H1 (cell line): ENCODE results near the gene FCMR. TPM values are rescaled to one million over a fixed set of nuclear protein-coding genes. Genes with fewer than 3 reads are reported as not detected.

Source experiments
- CTCF ChIA-PET: fragments of 300-600 bp; sonication (Branson Sonifier 250); formaldehyde crosslinking; loops from one replicate; lab custom pipeline; 2021; ENCODE audit not compliant: partially characterized antibody; lab: Charles Lee
- POLR2A ChIA-PET: fragments of 300-600 bp; sonication (Branson Sonifier 250); formaldehyde crosslinking; loops from one replicate; lab custom pipeline; 2021; ENCODE audit warnings: inconsistent platforms; ENCODE audit not compliant: partially characterized antibody; lab: Charles Lee
- DNase-seq, 2 experiments: peaks; one replicate each; pipeline versions ENCODE4 v3.0.0 to v3.0.0-alpha.2; 2010 to 2022; ENCODE audit warnings: low spot score in 2 of 2, low read depth in 1 of 2, mixed read lengths in 1 of 2
- FAIRE-seq: peaks from 2 replicates; lab custom pipeline; 2011; peaks lifted over from hg19 to GRCh38; lab: Jason Lieb, UNC
- H2AFZ ChIP-seq: 2 replicates; pipeline ENCODE4 v1.8.1; 2012; ENCODE audit warnings: low read length, inconsistent platforms
- H2AK5ac ChIP-seq: 2 replicates; pipeline ENCODE4 v1.6.1; 2013; ENCODE audit warnings: low read depth, low read length
- H2BK120ac ChIP-seq: replicated peaks from 2 replicates; pipeline ENCODE3; 2013; ENCODE audit warnings: low read depth, low read length, inconsistent platforms
- H2BK12ac ChIP-seq: 2 replicates; pipeline ENCODE4 v1.6.1; 2013; ENCODE audit warnings: low read depth, low read length
- H2BK15ac ChIP-seq: 2 replicates; pipeline ENCODE4 v1.6.1; 2013; ENCODE audit warnings: low read length
- H2BK20ac ChIP-seq: 2 replicates; pipeline ENCODE4 v1.6.1; 2013; ENCODE audit warnings: low read length
- H2BK5ac ChIP-seq: 2 replicates; pipeline ENCODE4 v1.6.1; 2013; ENCODE audit warnings: low read depth, low read length
- H3K14ac ChIP-seq: 2 replicates; pipeline ENCODE4 v1.6.1; 2013; ENCODE audit warnings: inconsistent platforms; ENCODE audit not compliant: insufficient read length
- H3K18ac ChIP-seq: 2 replicates; pipeline ENCODE4 v1.6.1; 2013; ENCODE audit warnings: low read length; ENCODE audit errors: extremely low read depth
- H3K23ac ChIP-seq: 2 replicates; pipeline ENCODE4 v1.6.1; 2013; ENCODE audit warnings: inconsistent platforms; ENCODE audit not compliant: insufficient read length
- H3K23me2 ChIP-seq: 2 replicates; pipeline ENCODE4 v1.6.1; 2013; ENCODE audit warnings: low read depth, low read length
- H3K27ac ChIP-seq: 2 replicates; pipeline ENCODE4 v1.6.1; 2011; ENCODE audit warnings: low read depth, low read length, inconsistent platforms
- H3K27me3 ChIP-seq, 4 experiments: replicated peaks in 1 of 4; 1 replicate in 1 of 4; 2 replicates in 3 of 4; pipeline versions ENCODE4 v1.6.1 to v1.8.1; 2011 to 2013; ENCODE audit warnings: low read length in 3 of 4, mild to moderate bottlenecking in 3 of 4, inconsistent platforms in 2 of 4, mixed read lengths in 2 of 4, moderate library complexity in 1 of 4; ENCODE audit not compliant: control insufficient read depth in 3 of 4, insufficient read depth in 3 of 4; ENCODE audit errors: extremely low read depth in 1 of 4
- H3K36me3 ChIP-seq, 4 experiments: 2 replicates each; pipeline versions ENCODE4 v1.6.1 to v1.8.1; 2011 to 2013; ENCODE audit warnings: mild to moderate bottlenecking in 4 of 4, low read length in 3 of 4, moderate library complexity in 2 of 4, control low read depth in 1 of 4, inconsistent platforms in 1 of 4; ENCODE audit not compliant: insufficient read depth in 4 of 4, control insufficient read depth in 2 of 4
- H3K4ac ChIP-seq: replicated peaks from 2 replicates; pipeline ENCODE3; 2013; ENCODE audit warnings: low read length, low read depth, mixed read lengths, inconsistent platforms; ENCODE audit not compliant: insufficient read length
- H3K4me1 ChIP-seq, 4 experiments: replicated peaks in 1 of 4; 1 replicate in 1 of 4; 2 replicates in 3 of 4; pipeline versions ENCODE4 v1.6.1 to v1.8.1; 2011 to 2013; ENCODE audit warnings: low read length in 3 of 4, inconsistent platforms in 2 of 4, mixed read lengths in 1 of 4; ENCODE audit not compliant: insufficient read depth in 4 of 4, control insufficient read depth in 3 of 4
- H3K4me2 ChIP-seq, 2 experiments: 2 replicates each; pipeline versions ENCODE4 v1.6.1 to v1.8.1; 2011 to 2013; ENCODE audit warnings: low read depth in 2 of 2, low read length in 2 of 2, control low read depth in 1 of 2, inconsistent platforms in 1 of 2, mild to moderate bottlenecking in 1 of 2; ENCODE audit not compliant: insufficient read depth in 1 of 2
- H3K4me3 ChIP-seq, 4 experiments: fragments of 200-600, 300-600 bp in 1 of 4; sonication (generic), shearing (Covaris generic), sonication (Bioruptor Twin) in 1 of 4; 2 replicates each; pipeline versions ENCODE4 v1.5.1 to v1.8.1; 2011 to 2016; ENCODE audit warnings: low read length in 4 of 4, low read depth in 3 of 4, control low read depth in 2 of 4, inconsistent platforms in 2 of 4, mild to moderate bottlenecking in 2 of 4, mixed read lengths in 1 of 4, moderate library complexity in 1 of 4; ENCODE audit not compliant: insufficient read depth in 2 of 4; ENCODE audit errors: extremely low read depth in 1 of 4
- H3K56ac ChIP-seq: replicated peaks from 2 replicates; pipeline ENCODE3; 2013; ENCODE audit warnings: low read depth, mild to moderate bottlenecking, mixed read lengths, low read length, inconsistent platforms; ENCODE audit not compliant: insufficient read length
- H3K79me1 ChIP-seq: 2 replicates; pipeline ENCODE4 v1.6.1; 2013; ENCODE audit warnings: low read depth, low read length, control low read depth
- H3K79me2 ChIP-seq, 2 experiments: 2 replicates each; pipeline versions ENCODE4 v1.6.1 to v1.8.1; 2012 to 2013; ENCODE audit warnings: low read length in 2 of 2, mild to moderate bottlenecking in 2 of 2, inconsistent platforms in 1 of 2; ENCODE audit not compliant: insufficient read depth in 2 of 2, control insufficient read depth in 1 of 2
- H3K9ac ChIP-seq, 4 experiments: replicated peaks in 1 of 4; 1 replicate in 1 of 4; 2 replicates in 3 of 4; pipeline versions ENCODE4 v1.6.1 to v1.8.1; 2011 to 2013; ENCODE audit warnings: low read depth in 3 of 4, low read length in 3 of 4, control low read depth in 2 of 4, mild to moderate bottlenecking in 2 of 4, moderate library complexity in 2 of 4, inconsistent platforms in 1 of 4; ENCODE audit errors: extremely low read depth in 1 of 4
- H3K9me3 ChIP-seq, 2 experiments: 2 replicates each; pipeline versions ENCODE4 v1.6.1 to v1.8.1; 2012 to 2013; ENCODE audit warnings: mild to moderate bottlenecking in 2 of 2, moderate library complexity in 2 of 2, control low read depth in 1 of 2, inconsistent platforms in 1 of 2, low read depth in 1 of 2, low read length in 1 of 2, mixed read lengths in 1 of 2; ENCODE audit not compliant: insufficient read depth in 2 of 2
- H4K20me1 ChIP-seq, 2 experiments: replicated peaks in 1 of 2; 2 replicates each; pipeline versions ENCODE3 to v1.8.1; 2011 to 2013; ENCODE audit warnings: inconsistent platforms in 2 of 2, low read length in 2 of 2, mild to moderate bottlenecking in 1 of 2; ENCODE audit not compliant: insufficient read depth in 2 of 2, control insufficient read depth in 1 of 2
- H4K5ac ChIP-seq: 2 replicates; pipeline ENCODE4 v1.6.1; 2013; ENCODE audit warnings: low read length, low read depth, mixed read lengths, inconsistent platforms; ENCODE audit not compliant: insufficient read length
- H4K8ac ChIP-seq: 2 replicates; pipeline ENCODE4 v1.8.0; 2013; ENCODE audit warnings: mild to moderate bottlenecking, moderate library complexity, low read length, inconsistent platforms; ENCODE audit not compliant: insufficient read depth; ENCODE audit errors: extremely low read depth
- H4K91ac ChIP-seq: replicated peaks from 2 replicates; pipeline ENCODE3; 2013; ENCODE audit warnings: low read length, mixed read lengths, inconsistent platforms; ENCODE audit not compliant: insufficient read length
- ASH2L ChIP-seq: fragments of 200-600, 300-600 bp; sonication (generic); IDR thresholded peaks from one replicate; pipeline ENCODE4 v1.7.1; 2017; ENCODE audit warnings: low read length
- CEBPB ChIP-seq: IDR thresholded peaks from 2 replicates; pipeline ENCODE4 v1.6.1; 2012; ENCODE audit warnings: low read depth, low read length
- CTCF ChIP-seq, 3 experiments: IDR thresholded peaks; 1 replicate in 2 of 3; 2 replicates in 1 of 3; pipeline versions ENCODE4 v1.5.1 to v1.6.1; 2011; ENCODE audit warnings: low read length in 3 of 3, mild to moderate bottlenecking in 3 of 3, inconsistent platforms in 2 of 3, low read depth in 1 of 3, moderate library complexity in 1 of 3; ENCODE audit not compliant: insufficient read depth in 1 of 3; ENCODE audit errors: control extremely low read depth in 1 of 3
- KDM1A ChIP-seq: fragments of 200-600, 300-600 bp; sonication (generic); IDR thresholded peaks from 2 replicates; pipeline ENCODE4 v1.7.1; 2016; ENCODE audit warnings: mild to moderate bottlenecking, low read length, borderline replicate concordance
- KDM4A ChIP-seq: IDR thresholded peaks from one replicate; pipeline ENCODE4 v1.7.1; 2012; ENCODE audit warnings: low read depth, mild to moderate bottlenecking, moderate library complexity, low read length, inconsistent platforms; ENCODE audit not compliant: severe bottlenecking
- MAX ChIP-seq: IDR thresholded peaks from 2 replicates; pipeline ENCODE4 v1.6.1; 2012; ENCODE audit warnings: inconsistent platforms
- RAD21 ChIP-seq, 2 experiments: IDR thresholded peaks in 1 of 2; conservative IDR thresholded peaks in 1 of 2; 2 replicates each; pipeline ENCODE4 v1.6.1; 2011; ENCODE audit warnings: low read depth in 2 of 2, low read length in 2 of 2, improper control_type of control experiment in 1 of 2, inconsistent platforms in 1 of 2, mild to moderate bottlenecking in 1 of 2, moderate library complexity in 1 of 2
- SIN3A ChIP-seq, 2 experiments: IDR thresholded peaks in 1 of 2; conservative IDR thresholded peaks in 1 of 2; 2 replicates each; pipeline ENCODE4 v1.6.1; 2011 to 2012; ENCODE audit warnings: low read length in 2 of 2, improper control_type of control experiment in 1 of 2, low read depth in 1 of 2, mild to moderate bottlenecking in 1 of 2
- SP4 ChIP-seq: IDR thresholded peaks from 2 replicates; pipeline ENCODE4 v1.6.1; 2012; ENCODE audit warnings: low read length, inconsistent platforms
- YY1 ChIP-seq: IDR thresholded peaks from 2 replicates; pipeline ENCODE4 v1.6.1; 2011; ENCODE audit warnings: low read depth, mild to moderate bottlenecking, low read length
- WGBS, 2 experiments: shearing (Covaris generic) in 1 of 2; methylation state at CpG; one replicate each; pipeline versions ENCODE4 v1.1.6 to v1.1.7; 2013 to 2015; ENCODE audit warnings: low lambda C conversion rate in 2 of 2, mixed read lengths in 2 of 2, inconsistent platforms in 1 of 2, low coverage in 1 of 2, missing lambda C conversion rate in 1 of 2; ENCODE audit not compliant: insufficient replicate concordance in 2 of 2, insufficient coverage in 1 of 2, insufficient read length in 1 of 2; ENCODE audit errors: extremely low coverage in 1 of 2, missing lambda C conversion rate in 1 of 2; 5-methylcytosine and 5-hydroxymethylcytosine counted together
- polyA plus RNA-seq, 7 experiments: library from polyadenylated mRNA; depleted of rRNA in 3 of 7; stranded (reverse) in 5 of 7; unstranded in 2 of 7; fragments of >200 nt in 5 of 7; fragments of 200-250 nt in 2 of 7; gene quantifications; 1 replicate in 5 of 7; 2 replicates in 1 of 7; 4 replicates in 1 of 7; pipeline versions ENCODE4 v1.2.1 to v1.2.3, GENCODE V29; 2011 to 2013; ENCODE audit warnings: missing spikeins in 2 of 7, mixed read lengths in 2 of 7
- total RNA-seq: library from RNA; stranded (reverse); fragmentation: NEBNext Ultra II Directional; extraction: Animal tissue kit (Norgen Biotek cat#: 25700); gene quantifications from 2 replicates; pipeline ENCODE4 v1.2.1, GENCODE V29; 2021

FCMR gene
- total and polyA plus RNA-seq, 2 of the 8 experiments (the other 6 are each of a cell fraction or from before 2014, with no cell fraction given) = 0.53 TPM; not detected in 1

GRCh38 chr1:206911064-206911663 is 10.6 kb downstream of the FCMR start:
- Histone ChIP-seq H3K18ac (no peak overlapping the region), H3K23ac (no peak overlapping the region), H3K79me1 (no peaks in the 10 kb centered on the region), H4K8ac (no peak overlapping the region), H3K79me2 (no peaks in the 10 kb centered on the region), H3K27ac (no peak overlapping the region), H4K5ac (no peak overlapping the region), H2BK120ac (no peak overlapping the region), H2AFZ (no peak overlapping the region), H3K27me3 (peaks cover 9 to 34% (median 29%) of the 10 kb centered on the region in 4 experiments), H2BK20ac (no peak overlapping the region), H3K56ac (no peak overlapping the region), H2AK5ac (no peak overlapping the region), H3K4ac (no peak overlapping the region), H2BK5ac (no peak overlapping the region), H3K36me3 (no peaks in the 10 kb centered on the region), H3K14ac (no peak overlapping the region), H3K4me2 (no peak overlapping the region), H4K20me1 (no peaks in the 10 kb centered on the region), H2BK12ac (no peak overlapping the region), H3K9ac (no peak overlapping the region), H3K9me3 (no peaks in the 10 kb centered on the region), H4K91ac (no peak overlapping the region), H3K4me3 (no peak overlapping the region), H3K4me1 (peaks cover 0 to 7% (median 3%) of the 10 kb centered on the region in 4 experiments; a peak in 4 of 7 replicates), H3K23me2 (peaks cover 8% of the 10 kb centered on the region; the same call in 1 of the 2 replicates), H2BK15ac (no peak overlapping the region)
- DNase-seq (no peak), FAIRE-seq (no peak)
- 38% methylated on average over 1 of the region's 1 CpG; no CpG with 5 or more reads in 1 of the 2 experiments for WGBS, 2 experiments
- ChIA-PET CTCF (interaction anchor here (0.5 to 12.9 kb wide), 68 partner anchors 10 to 438 kb away, joined by 3 to 180 read pairs (median 6); partner anchors contain the start of genes FCAMR, FCMR, IL19 and IL20), POLR2A (no interaction called here)
- TF ChIP-seq RAD21 (IDR thresholded peaks at IDR 0.05 in 1 of 2, conservative IDR thresholded peaks at IDR 0.05 in 1 of 2; ENCODE audit: low read depth in 2 of 2, low read length in 2 of 2) (peak; percentile 29 to 53), SP4 (no peak), KDM1A (no peak), CTCF (IDR thresholded peaks at IDR 0.05; ENCODE audit: control extremely low read depth in 1 of 3, insufficient read depth in 1 of 3, low read depth in 1 of 3, low read length in 3 of 3) (peak in 2 of 3 experiments; percentile 43 to 58; a peak in 3 of 4 replicates), SIN3A (conservative IDR thresholded peaks at IDR 0.05 in 1 of 2, IDR thresholded peaks at IDR 0.05 in 1 of 2; ENCODE audit: low read depth in 1 of 2, low read length in 2 of 2) (no peak), YY1 (no peak), ASH2L (no peak), CEBPB (no peak), MAX (no peak), KDM4A (no peak)
